Uterus (tissue), 4 donors: ENCODE results near the gene MFSD2A. TPM values are rescaled to one million over a fixed set of nuclear protein-coding genes. Genes with fewer than 3 reads are reported as not detected.

Experiments
- DNase-seq, 2 donors: peaks; one replicate each; pipeline ENCODE4 v3.0.0-alpha.2; 2019 to 2020
- H3K27ac ChIP-seq, 2 donors: fragments of 200-600 bp; sonication (generic); 1 replicate in 1 of 2; 2 replicates in 1 of 2; pipeline ENCODE4 v1.5.1; 2016 to 2018
- H3K27me3 ChIP-seq, 2 donors: fragments of 200-600 bp; sonication (generic); one replicate each; pipeline ENCODE4 v1.5.1; 2018 to 2019; ENCODE audit warnings: control low read depth in 1 of 2
- H3K36me3 ChIP-seq, 2 donors: fragments of 200-600 bp; sonication (generic); one replicate each; pipeline ENCODE4 v1.5.1; 2019; ENCODE audit warnings: control low read depth in 1 of 2
- H3K4me1 ChIP-seq, 2 donors: fragments of 200-600 bp; sonication (generic); one replicate each; pipeline ENCODE4 v1.5.1; 2018 to 2019; ENCODE audit warnings: control low read depth in 1 of 2
- H3K4me3 ChIP-seq, 2 donors: fragments of 200-600 bp; sonication (generic); 1 replicate in 1 of 2; 2 replicates in 1 of 2; pipeline ENCODE4 v1.5.1; 2018 to 2019; ENCODE audit warnings: mild to moderate bottlenecking in 1 of 2
- H3K9me3 ChIP-seq, 2 donors: fragments of 200-600 bp; sonication (generic); one replicate each; pipeline ENCODE4 v1.5.1; 2019; ENCODE audit warnings: control low read depth in 1 of 2
- CTCF ChIP-seq, 4 experiments: fragments of 200-600 bp in 2 of 4; fragments of 450-650 bp in 2 of 4; sonication (generic) in 2 of 4; IDR thresholded peaks; one replicate each; pipeline ENCODE4 v1.5.1; 2016 to 2019; ENCODE audit warnings: antibody characterized with exemption in 4 of 4, mild to moderate bottlenecking in 2 of 4, moderate library complexity in 1 of 4
- POLR2A ChIP-seq, 2 donors: fragments of 450-650 bp; IDR thresholded peaks; one replicate each; pipeline ENCODE4 v1.6.1; 2016; ENCODE audit warnings: antibody characterized with exemption in 2 of 2, mild to moderate bottlenecking in 1 of 2, moderate library complexity in 1 of 2
- intact Hi-C: fragments of 100-400 bp; cut with DNase I; formaldehyde crosslinking; loops from one replicate; pipeline ENCODE4 v1.15.1; 2023; ENCODE audit warnings: low total_unique reads
- total RNA-seq, 4 donors: library from RNA; depleted of rRNA in 3 of 4; stranded (reverse); fragments of >200 nt in 3 of 4; gene quantifications; one replicate each; pipeline versions ENCODE4 v1.1.0 to v1.2.4, GENCODE V29; 2014 to 2023
- donor health status: DM: yes; HTN: yes; CAD: no.

The MFSD2A gene
- total RNA-seq, 4 donors from 2014 or later: 2.0 to 16.2 (median 6.5) TPM

GRCh38 chr1:39940253-39940652 is 14.7 kb upstream of the MFSD2A start:
- H3K4me1 ChIP-seq: no peaks in the 10 kb centered on the region
- H3K4me3 ChIP-seq: no peak overlapping the region
- no peaks in the 10 kb centered on the region for H3K36me3 ChIP-seq
- H3K27ac ChIP-seq: no peak overlapping the region
- H3K9me3 ChIP-seq: no peaks in the 10 kb centered on the region
- intact Hi-C loops: no loop called here
- H3K27me3 ChIP-seq: no peaks in the 10 kb centered on the region
- DNase-seq: no peak
- TF ChIP-seq CTCF (IDR thresholded peaks at IDR 0.05): no peak
- no peak for TF ChIP-seq POLR2A (IDR thresholded peaks at IDR 0.05)

- Histone ChIP-seq H3K36me3 (no peaks in the 10 kb centered on the region), H3K9me3 (no peaks in the 10 kb centered on the region), H3K4me1 (no peaks in the 10 kb centered on the region), H3K4me3 (no peak overlapping the region), H3K27ac (no peak overlapping the region), H3K27me3 (no peaks in the 10 kb centered on the region)
- no peak for TF ChIP-seq POLR2A (IDR thresholded peaks at IDR 0.05)
- TF ChIP-seq CTCF (IDR thresholded peaks at IDR 0.05): no peak
- intact Hi-C loops: no loop called here
- no peak for DNase-seq
Observed at GRCh38 chr1:39940980-39941871, 13.7 kb upstream of the MFSD2A start.

- Histone ChIP-seq H3K4me3 (no peak overlapping the region), H3K36me3 (no peaks in the 10 kb centered on the region), H3K4me1 (no peaks in the 10 kb centered on the region), H3K27me3 (no peaks in the 10 kb centered on the region), H3K27ac (no peak overlapping the region), H3K9me3 (no peaks in the 10 kb centered on the region)
- no peak for DNase-seq
- TF ChIP-seq POLR2A (IDR thresholded peaks at IDR 0.05): no peak
- TF ChIP-seq CTCF (IDR thresholded peaks at IDR 0.05): no peak
- intact Hi-C loops: no loop called here
Observed at GRCh38 chr1:39943471-39944290, 11.3 kb upstream of the MFSD2A start.

- DNase-seq: no peak
- no peaks in the 10 kb centered on the region for H3K36me3 ChIP-seq
- TF ChIP-seq CTCF (IDR thresholded peaks at IDR 0.05) (no peak), POLR2A (IDR thresholded peaks at IDR 0.05) (no peak)
- no peak overlapping the region for H3K4me3 ChIP-seq
- no peaks in the 10 kb centered on the region for H3K27me3 ChIP-seq
- no peaks in the 10 kb centered on the region for H3K9me3 ChIP-seq
- H3K4me1 ChIP-seq: no peaks in the 10 kb centered on the region
- H3K27ac ChIP-seq: no peak overlapping the region
- intact Hi-C loops: no loop called here
Observed at GRCh38 chr1:39944410-39945112, 10.4 kb upstream of the MFSD2A start.
